Measurements from ENCODE around the gene PROCA1. TPM values are rescaled to one million over a fixed set of nuclear protein-coding genes. Genes with fewer than 3 reads are reported as not detected.
A peak's percentile ranks its signal among the peaks of the same experiment; 100 is the strongest.

The PROCA1 gene
- total and polyA plus RNA-seq, 2 of the 13 experiments (the other 11 are each of a cell fraction or from before 2014, with no cell fraction given): 0.73 to 1.5 TPM

GRCh38 chr17:28698253-28698941 lies 13.3 kb downstream of the PROCA1 start:
- Histone ChIP-seq H3K4me2 (ENCODE audit: low read depth, low read length) (peak overlapping the region; percentile 57), H3K79me2 (ENCODE audit: insufficient read depth, low read length) (no peaks in the 10 kb centered on the region), H3K36me3 (replicated peaks in 1 of 2; ENCODE audit: control insufficient read depth in 1 of 2, insufficient read depth in 2 of 2, low read length in 2 of 2) (peaks cover 46 to 80% of the 10 kb centered on the region in 2 experiments), H4K20me1 (ENCODE audit: insufficient read depth, low read length) (no peaks in the 10 kb centered on the region), H3K9me3 (ENCODE audit: low read length) (no peaks in the 10 kb centered on the region), H3K27me3 (ENCODE audit: control insufficient read depth in 1 of 2, insufficient read depth in 2 of 2, low read length in 2 of 2) (no peaks in the 10 kb centered on the region), H3K27ac (ENCODE audit: extremely low read length, insufficient read depth, low read length) (peak overlapping the region; percentile 91), H3K4me3 (replicated peaks in 1 of 3; ENCODE audit: insufficient read depth in 1 of 3, low read depth in 2 of 3, low read length in 3 of 3) (peak overlapping the region in 1 of 3 experiments; percentile 20; a peak in 1 of 6 replicates), H2AFZ (ENCODE audit: low read length) (no peak overlapping the region), H3K9ac (ENCODE audit: insufficient read depth, low read depth, low read length) (peak overlapping the region; percentile 68), H3K4me1 (ENCODE audit: insufficient read depth, low read length) (peaks cover 72% of the 10 kb centered on the region)
- ATAC-seq (peak; percentile 95), DNase-seq (ENCODE audit: low spot score) (peak; percentile 100), FAIRE-seq (peak; percentile 100)
- BruUV-seq (replicated peaks): no TSS peak
- POLR2A ChIA-PET: interaction anchor here (0.7 to 8.2 kb wide), 18 partner anchors 10 to 328 kb away, joined by 3 to 145 read pairs (median 5); partner anchors contain the start of genes BLTP2, NEK8, PIGS and PROCA1
- in situ Hi-C loops (cut with HindIII; ENCODE audit: extremely low pct_ligation_motif_present, low pct_unique_long_range_greater_than_20kb): no loop called here
- CTCF ChIA-PET (ENCODE audit: low intra/inter-chr PET ratio, low total read pairs): no interaction called here
- 0% methylated on average over 6 of the region's 6 CpGs for WGBS (ENCODE audit: low lambda C conversion rate)
- intact Hi-C loops (cut with micrococcal nuclease; ENCODE audit: unreplicated experiment): loop anchor here (2.0 to 5.0 kb wide), 2 partner anchors 28 to 36 kb away; partner anchors contain the start of genes SDF2, SUPT6H and TLCD1
- TF ChIP-seq RXRA (CRISPR knock-in tag; IDR thresholded peaks at IDR 0.05) (peak; percentile 71), REL (CRISPR knock-in tag; conservative IDR thresholded peaks at IDR 0.05) (peak; percentile 92), KAT8 (CRISPR knock-in tag; IDR thresholded peaks at IDR 0.05) (peak; percentile 87), CC2D1A (CRISPR knock-in tag; IDR thresholded peaks at IDR 0.05) (no peak), CREB3 (CRISPR knock-in tag; IDR thresholded peaks at IDR 0.05) (no peak), PHF5A (CRISPR knock-in tag; IDR thresholded peaks at IDR 0.05; ENCODE audit: low read depth, unreplicated experiment) (peak; percentile 67), RBM22 (optimal IDR thresholded peaks at IDR 0.05; ENCODE audit: low read length) (peak; percentile 72), ZNF687 (CRISPR knock-in tag; IDR thresholded peaks at IDR 0.05) (peak; percentile 92), CHD4 (IDR thresholded peaks at IDR 0.05; ENCODE audit: borderline replicate concordance, low read length) (peak; percentile 76; the same call in 1 of the 2 replicates)
- TF ChIP-seq, protein P1, sequence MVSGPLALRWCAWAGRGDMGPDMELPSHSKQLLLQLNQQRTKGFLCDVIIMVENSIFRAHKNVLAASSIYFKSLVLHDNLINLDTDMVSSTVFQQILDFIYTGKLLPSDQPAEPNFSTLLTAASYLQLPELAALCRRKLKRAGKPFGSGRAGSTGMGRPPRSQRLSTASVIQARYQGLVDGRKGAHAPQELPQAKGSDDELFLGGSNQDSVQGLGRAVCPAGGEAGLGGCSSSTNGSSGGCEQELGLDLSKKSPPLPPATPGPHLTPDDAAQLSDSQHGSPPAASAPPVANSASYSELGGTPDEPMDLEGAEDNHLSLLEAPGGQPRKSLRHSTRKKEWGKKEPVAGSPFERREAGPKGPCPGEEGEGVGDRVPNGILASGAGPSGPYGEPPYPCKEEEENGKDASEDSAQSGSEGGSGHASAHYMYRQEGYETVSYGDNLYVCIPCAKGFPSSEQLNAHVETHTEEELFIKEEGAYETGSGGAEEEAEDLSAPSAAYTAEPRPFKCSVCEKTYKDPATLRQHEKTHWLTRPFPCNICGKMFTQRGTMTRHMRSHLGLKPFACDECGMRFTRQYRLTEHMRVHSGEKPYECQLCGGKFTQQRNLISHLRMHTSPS (CRISPR knock-in tag; IDR thresholded peaks at IDR 0.05; ENCODE audit: low read depth): peak; percentile 44; the same call in 1 of the 2 replicates
- TF ChIP-seq, protein P2, sequence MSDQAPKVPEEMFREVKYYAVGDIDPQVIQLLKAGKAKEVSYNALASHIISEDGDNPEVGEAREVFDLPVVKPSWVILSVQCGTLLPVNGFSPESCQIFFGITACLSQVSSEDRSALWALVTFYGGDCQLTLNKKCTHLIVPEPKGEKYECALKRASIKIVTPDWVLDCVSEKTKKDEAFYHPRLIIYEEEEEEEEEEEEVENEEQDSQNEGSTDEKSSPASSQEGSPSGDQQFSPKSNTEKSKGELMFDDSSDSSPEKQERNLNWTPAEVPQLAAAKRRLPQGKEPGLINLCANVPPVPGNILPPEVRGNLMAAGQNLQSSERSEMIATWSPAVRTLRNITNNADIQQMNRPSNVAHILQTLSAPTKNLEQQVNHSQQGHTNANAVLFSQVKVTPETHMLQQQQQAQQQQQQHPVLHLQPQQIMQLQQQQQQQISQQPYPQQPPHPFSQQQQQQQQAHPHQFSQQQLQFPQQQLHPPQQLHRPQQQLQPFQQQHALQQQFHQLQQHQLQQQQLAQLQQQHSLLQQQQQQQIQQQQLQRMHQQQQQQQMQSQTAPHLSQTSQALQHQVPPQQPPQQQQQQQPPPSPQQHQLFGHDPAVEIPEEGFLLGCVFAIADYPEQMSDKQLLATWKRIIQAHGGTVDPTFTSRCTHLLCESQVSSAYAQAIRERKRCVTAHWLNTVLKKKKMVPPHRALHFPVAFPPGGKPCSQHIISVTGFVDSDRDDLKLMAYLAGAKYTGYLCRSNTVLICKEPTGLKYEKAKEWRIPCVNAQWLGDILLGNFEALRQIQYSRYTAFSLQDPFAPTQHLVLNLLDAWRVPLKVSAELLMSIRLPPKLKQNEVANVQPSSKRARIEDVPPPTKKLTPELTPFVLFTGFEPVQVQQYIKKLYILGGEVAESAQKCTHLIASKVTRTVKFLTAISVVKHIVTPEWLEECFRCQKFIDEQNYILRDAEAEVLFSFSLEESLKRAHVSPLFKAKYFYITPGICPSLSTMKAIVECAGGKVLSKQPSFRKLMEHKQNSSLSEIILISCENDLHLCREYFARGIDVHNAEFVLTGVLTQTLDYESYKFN (CRISPR knock-in tag; conservative IDR thresholded peaks at IDR 0.05): peak; percentile 97
- TF ChIP-seq, protein P3, sequence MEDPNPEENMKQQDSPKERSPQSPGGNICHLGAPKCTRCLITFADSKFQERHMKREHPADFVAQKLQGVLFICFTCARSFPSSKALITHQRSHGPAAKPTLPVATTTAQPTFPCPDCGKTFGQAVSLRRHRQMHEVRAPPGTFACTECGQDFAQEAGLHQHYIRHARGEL (CRISPR knock-in tag; IDR thresholded peaks at IDR 0.05): no peak

Data from HepG2 (cell line).